GM12891 (cell line): ENCODE data around the gene CREB3L2.
"Not testable (repeated sequence)": the region's sequence is repeated elsewhere in the genome, so short reads cannot be mapped to it uniquely, and the experiment has no call there.

Experiments used
- DNase-seq: peaks from one replicate; pipeline ENCODE4 v3.0.0; 2011; ENCODE audit warnings: low spot score; ENCODE audit not compliant: insufficient read length
- FAIRE-seq: peaks from 2 replicates; lab custom pipeline; 2011; peaks lifted over from hg19 to GRCh38; lab: Jason Lieb, UNC
- PAX5 ChIP-seq: IDR thresholded peaks from 2 replicates; pipeline ENCODE4 v1.6.1; 2011; ENCODE audit warnings: low read length, moderate library complexity, mild to moderate bottlenecking; ENCODE audit not compliant: insufficient read depth, severe bottlenecking
- POLR2A ChIP-seq: IDR thresholded peaks from 2 replicates; pipeline ENCODE4 v1.6.1; 2011; ENCODE audit warnings: low read depth, low read length, control low read depth
- POLR2AphosphoS5 ChIP-seq: IDR thresholded peaks from 2 replicates; pipeline ENCODE4 v1.6.1; 2011; ENCODE audit warnings: low read depth, low read length, control low read depth
- POU2F2 ChIP-seq: IDR thresholded peaks from 2 replicates; pipeline ENCODE4 v1.6.1; 2011; ENCODE audit warnings: low read depth, mild to moderate bottlenecking, control low read depth, low read length, moderate library complexity
- SPI1 ChIP-seq: IDR thresholded peaks from 2 replicates; pipeline ENCODE4 v1.6.1; 2011; ENCODE audit warnings: low read depth, low read length, control low read depth
- TAF1 ChIP-seq: IDR thresholded peaks from 2 replicates; pipeline ENCODE4 v1.6.1; 2011; ENCODE audit warnings: low read depth, low read length, control low read depth

Gene CREB3L2

GRCh38 chr7:138017992-138018391 is 16.1 kb upstream of the CREB3L2 start:
- FAIRE-seq (peak; percentile 9), DNase-seq (no peak)
- TF ChIP-seq SPI1, result no peak
- TF ChIP-seq POLR2AphosphoS5, result no peak
- TF ChIP-seq PAX5, result no peak
- TF ChIP-seq TAF1, result no peak
- TF ChIP-seq POLR2A, result no peak
- no peak for TF ChIP-seq POU2F2

- FAIRE-seq, result no peak
Measured at GRCh38 chr7:138015096-138015495, 13.2 kb upstream of the CREB3L2 start.

GRCh38 chr7:138014686-138015085 is 12.8 kb upstream of the CREB3L2 start:
- no peak for TF ChIP-seq TAF1
- TF ChIP-seq POLR2A, result no peak
- TF ChIP-seq POLR2AphosphoS5, result no peak
- FAIRE-seq (peak; percentile 45), DNase-seq (no peak)

More at GRCh38 chr7:138015096-138015495, 13.2 kb upstream of the CREB3L2 start:
- TF ChIP-seq POU2F2 (no peak), POLR2AphosphoS5 (no peak), PAX5 (no peak), TAF1 (no peak), SPI1 (no peak), POLR2A (no peak)
- no peak for DNase-seq

- not testable (repeated sequence) for FAIRE-seq, DNase-seq
Measured at GRCh38 chr7:138014201-138014600, 12.3 kb upstream of the CREB3L2 start.

- TF ChIP-seq TAF1 (no peak), PAX5 (no peak), POU2F2 (no peak), SPI1 (no peak), POLR2AphosphoS5 (no peak), POLR2A (no peak)
- DNase-seq (no peak), FAIRE-seq (peak; percentile 76)
Measured at GRCh38 chr7:138009350-138009653, 7.4 kb upstream of the CREB3L2 start.

GRCh38 chr7:138008588-138009349 is 6.9 kb upstream of the CREB3L2 start:
- FAIRE-seq (peak; percentile 80), DNase-seq (no peak)
- TF ChIP-seq POU2F2 (no peak), SPI1 (no peak), TAF1 (no peak), POLR2A (no peak), POLR2AphosphoS5 (no peak), PAX5 (no peak)

GRCh38 chr7:138008019-138008587 is 6.2 kb upstream of the CREB3L2 start:
- TF ChIP-seq POLR2A (no peak), POU2F2 (no peak), TAF1 (no peak), PAX5 (no peak), SPI1 (no peak), POLR2AphosphoS5 (no peak)
- no peak for FAIRE-seq
- no peak for DNase-seq

GRCh38 chr7:138006106-138006505 is 4.2 kb upstream of the CREB3L2 start:
- TF ChIP-seq POLR2AphosphoS5 (no peak), POU2F2 (no peak), TAF1 (no peak), PAX5 (no peak), POLR2A (no peak), SPI1 (no peak)
- no peak for DNase-seq
- FAIRE-seq, result no peak

GRCh38 chr7:138004936-138005335 is 3.0 kb upstream of the CREB3L2 start:
- TF ChIP-seq SPI1 (no peak), PAX5 (no peak), POU2F2 (no peak), POLR2A (no peak), POLR2AphosphoS5 (no peak), TAF1 (no peak)
- FAIRE-seq, result no peak

GRCh38 chr7:138004046-138004445 is 2.2 kb upstream of the CREB3L2 start:
- no peak for FAIRE-seq
- no peak for TF ChIP-seq TAF1
- TF ChIP-seq POU2F2, result no peak
- TF ChIP-seq POLR2A, result no peak
- no peak for TF ChIP-seq PAX5
- TF ChIP-seq POLR2AphosphoS5, result no peak
- no peak for TF ChIP-seq SPI1
- DNase-seq, result no peak

More at GRCh38 chr7:138004936-138005335, 3.0 kb upstream of the CREB3L2 start:
- DNase-seq, result no peak
